Measurements from ENCODE around the gene SHD.
"Not testable (repeated sequence)": the region's sequence is repeated elsewhere in the genome, so short reads cannot be mapped to it uniquely, and the experiment has no call there.

SHD gene

DNA sequence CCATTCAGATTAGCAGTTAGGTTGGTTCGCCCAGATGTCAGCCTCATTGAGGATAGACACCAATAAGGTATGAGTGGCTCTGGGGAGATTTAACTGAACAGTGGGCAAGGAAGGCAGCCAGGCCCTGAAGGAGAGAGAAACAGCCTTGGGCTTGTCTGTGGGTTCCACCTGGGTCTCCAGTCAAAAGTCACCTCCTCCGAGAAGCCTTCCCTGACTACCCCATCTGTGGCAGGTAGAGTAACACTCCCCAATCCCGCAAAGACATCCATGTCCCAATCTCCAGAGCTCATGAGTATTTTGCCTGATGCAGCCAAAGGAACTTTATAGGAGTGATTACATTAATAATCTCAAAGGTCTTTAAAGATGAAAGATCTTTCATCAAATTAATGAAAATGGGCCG is 40.2 kb upstream of the SHD start:
- no peak for DNase-seq (ENCODE audit: low read depth)
- H3K4me3 ChIP-seq (ENCODE audit: low read length) = no peak overlapping the region
- TF ChIP-seq, protein P1, sequence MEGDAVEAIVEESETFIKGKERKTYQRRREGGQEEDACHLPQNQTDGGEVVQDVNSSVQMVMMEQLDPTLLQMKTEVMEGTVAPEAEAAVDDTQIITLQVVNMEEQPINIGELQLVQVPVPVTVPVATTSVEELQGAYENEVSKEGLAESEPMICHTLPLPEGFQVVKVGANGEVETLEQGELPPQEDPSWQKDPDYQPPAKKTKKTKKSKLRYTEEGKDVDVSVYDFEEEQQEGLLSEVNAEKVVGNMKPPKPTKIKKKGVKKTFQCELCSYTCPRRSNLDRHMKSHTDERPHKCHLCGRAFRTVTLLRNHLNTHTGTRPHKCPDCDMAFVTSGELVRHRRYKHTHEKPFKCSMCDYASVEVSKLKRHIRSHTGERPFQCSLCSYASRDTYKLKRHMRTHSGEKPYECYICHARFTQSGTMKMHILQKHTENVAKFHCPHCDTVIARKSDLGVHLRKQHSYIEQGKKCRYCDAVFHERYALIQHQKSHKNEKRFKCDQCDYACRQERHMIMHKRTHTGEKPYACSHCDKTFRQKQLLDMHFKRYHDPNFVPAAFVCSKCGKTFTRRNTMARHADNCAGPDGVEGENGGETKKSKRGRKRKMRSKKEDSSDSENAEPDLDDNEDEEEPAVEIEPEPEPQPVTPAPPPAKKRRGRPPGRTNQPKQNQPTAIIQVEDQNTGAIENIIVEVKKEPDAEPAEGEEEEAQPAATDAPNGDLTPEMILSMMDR (IDR thresholded peaks at IDR 0.05; ENCODE audit: insufficient read depth, low read depth, low read length, missing control alignments) = no peak

DNA sequence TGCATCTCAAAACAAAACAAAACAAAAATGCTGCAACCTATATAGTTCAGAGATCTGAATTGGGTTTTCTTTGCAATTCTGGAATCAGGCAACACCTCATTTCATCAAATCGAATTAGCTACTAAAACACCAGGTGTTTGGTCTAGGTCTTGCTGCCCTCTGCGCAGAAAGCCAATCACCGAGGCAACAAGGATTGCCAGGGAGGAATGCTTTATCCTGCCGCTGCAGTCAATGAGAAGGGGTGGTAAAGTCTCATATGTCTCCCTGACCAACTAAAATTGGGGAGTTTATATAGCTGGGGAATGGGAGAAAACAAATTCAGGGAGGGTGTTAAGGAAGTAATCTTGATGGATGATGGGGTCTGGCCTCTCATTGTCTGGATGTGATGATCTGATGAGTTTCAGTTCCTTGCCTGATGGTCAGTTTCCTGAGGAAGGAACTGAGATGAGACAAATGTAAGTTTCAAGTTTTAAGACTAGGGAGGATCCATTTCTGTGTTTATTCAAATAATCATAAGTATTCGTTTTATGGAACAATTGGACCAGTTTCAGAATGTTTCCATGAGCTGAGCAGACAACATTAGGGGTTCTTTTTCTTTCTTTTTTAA is 37.1 kb upstream of the SHD start:
- H3K4me3 ChIP-seq (ENCODE audit: low read length) = no peak overlapping the region
- TF ChIP-seq, protein P1 (IDR thresholded peaks at IDR 0.05; ENCODE audit: insufficient read depth, low read depth, low read length, missing control alignments) = no peak
- DNase-seq (ENCODE audit: low read depth) = no peak

DNA sequence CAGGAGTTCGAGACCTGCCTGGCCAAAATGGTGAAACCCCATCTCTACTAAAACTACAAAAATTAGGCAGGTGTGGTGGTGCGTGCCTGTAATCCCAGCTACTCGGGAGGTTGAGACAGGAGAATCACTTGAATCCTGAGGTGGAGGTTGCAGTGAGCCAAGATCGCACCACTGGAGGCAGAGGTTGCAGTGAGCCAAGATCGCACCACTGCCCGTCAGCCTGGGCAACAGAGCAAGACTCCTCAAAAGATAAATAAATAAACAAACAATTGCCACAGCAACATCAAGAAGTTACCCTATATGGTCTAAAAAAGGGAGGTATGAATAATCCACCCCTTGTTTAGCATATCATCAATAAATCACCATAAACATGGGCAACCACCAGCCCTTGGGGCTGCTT is 33.1 kb upstream of the SHD start:
- H3K4me3 ChIP-seq (ENCODE audit: low read length); DNase-seq (ENCODE audit: low read depth): not testable (repeated sequence)

DNA sequence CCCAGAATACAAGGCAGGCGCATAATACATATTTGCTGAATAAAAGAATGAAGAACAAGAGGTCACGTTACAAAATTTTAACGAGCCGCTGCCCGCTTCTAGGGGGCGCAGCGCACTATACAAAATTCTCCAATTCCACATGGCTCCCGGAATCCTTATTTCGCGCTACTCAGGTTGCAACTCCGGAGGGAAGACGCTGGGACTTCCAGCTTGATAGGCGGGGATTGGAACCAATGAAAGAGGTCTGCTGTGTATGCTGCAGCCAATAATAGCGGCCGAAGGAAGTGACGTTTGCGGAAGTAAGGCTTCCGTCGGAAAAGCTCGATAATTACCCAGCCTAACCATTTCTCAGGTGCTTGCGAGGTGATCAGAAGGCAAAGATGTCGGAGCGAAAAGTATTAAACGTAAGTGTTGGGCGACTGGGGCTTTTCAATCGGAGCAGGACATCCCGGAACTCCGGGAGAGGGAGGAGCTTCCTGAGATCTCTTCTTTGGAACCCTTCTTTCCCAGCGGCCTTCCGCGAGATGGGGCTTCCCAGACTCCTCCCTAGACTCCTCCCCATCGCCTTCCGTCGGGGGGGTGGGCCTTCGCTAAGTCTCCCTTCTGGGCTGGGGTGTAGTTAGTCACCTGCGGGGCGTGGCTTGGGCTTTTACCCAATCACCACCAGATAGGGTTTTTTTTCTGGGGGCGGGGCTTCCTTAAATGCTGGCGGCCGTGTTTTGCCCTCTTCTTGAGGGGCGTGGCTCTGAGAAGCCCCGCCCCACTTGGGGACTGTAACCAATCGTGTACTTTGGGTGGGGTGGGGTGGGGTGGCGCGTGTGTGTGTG is 32.1 kb upstream of the SHD start, which contains the start of gene YJU2:
TSS of gene YJU2 (plus strand) at position 314 of the 827 bp plus-strand sequence. CDS start at position 381, 67 bp downstream.
- peak within 1 kb of the TSS; percentile 85 for H3K4me3 ChIP-seq (ENCODE audit: low read length)
- DNase-seq (ENCODE audit: low read depth) = peak; percentile 100
- TF ChIP-seq, protein P1 (IDR thresholded peaks at IDR 0.05; ENCODE audit: insufficient read depth, low read depth, low read length, missing control alignments) = peak; percentile 53

DNA sequence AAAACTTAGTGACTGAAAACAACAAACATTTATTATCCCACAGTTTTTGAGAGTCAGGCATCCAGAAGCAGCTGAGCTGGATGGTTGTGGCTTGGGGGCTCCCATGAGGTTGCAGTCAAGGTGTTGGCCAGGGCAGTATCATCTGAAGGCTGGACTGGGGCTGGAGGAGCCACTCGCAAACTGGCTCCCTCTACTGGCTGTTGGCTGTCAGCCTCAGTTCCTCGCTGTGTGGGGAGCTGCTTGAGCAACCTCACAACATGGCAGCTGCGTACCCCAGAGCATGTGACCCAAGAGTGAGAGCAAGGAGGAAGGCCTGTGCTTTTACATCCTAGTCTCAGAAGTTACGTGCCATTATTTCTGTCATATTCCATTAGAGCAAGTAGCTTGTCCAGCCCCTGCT is 22.5 kb upstream of the SHD start:
- no peak for DNase-seq (ENCODE audit: low read depth)
- TF ChIP-seq, protein P1 (IDR thresholded peaks at IDR 0.05; ENCODE audit: insufficient read depth, low read depth, low read length, missing control alignments) = no peak
- no peak overlapping the region for H3K4me3 ChIP-seq (ENCODE audit: low read length)

DNA sequence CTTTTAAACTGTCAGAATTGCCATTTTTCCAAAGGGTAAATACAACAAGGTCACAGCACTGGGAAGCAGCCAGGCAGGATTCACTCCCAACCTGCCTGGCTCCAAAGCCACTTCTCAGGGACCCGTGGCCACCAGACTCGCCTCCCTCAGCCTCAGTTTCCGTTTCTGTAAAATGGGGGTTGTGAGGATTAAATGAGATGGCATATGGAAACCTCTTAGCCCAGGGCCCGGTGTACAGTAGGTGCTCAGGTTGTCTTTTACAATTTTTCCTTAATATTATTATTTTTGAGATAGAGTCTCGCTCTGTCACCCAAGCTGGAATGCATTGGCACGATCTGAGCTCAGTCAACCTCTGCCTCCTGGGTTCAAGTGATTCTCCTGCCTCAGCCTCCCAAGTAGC is 22.0 kb upstream of the SHD start:
- DNase-seq (ENCODE audit: low read depth) = no peak
- no peak overlapping the region for H3K4me3 ChIP-seq (ENCODE audit: low read length)
- TF ChIP-seq, protein P1 (IDR thresholded peaks at IDR 0.05; ENCODE audit: insufficient read depth, low read depth, low read length, missing control alignments) = no peak

DNA sequence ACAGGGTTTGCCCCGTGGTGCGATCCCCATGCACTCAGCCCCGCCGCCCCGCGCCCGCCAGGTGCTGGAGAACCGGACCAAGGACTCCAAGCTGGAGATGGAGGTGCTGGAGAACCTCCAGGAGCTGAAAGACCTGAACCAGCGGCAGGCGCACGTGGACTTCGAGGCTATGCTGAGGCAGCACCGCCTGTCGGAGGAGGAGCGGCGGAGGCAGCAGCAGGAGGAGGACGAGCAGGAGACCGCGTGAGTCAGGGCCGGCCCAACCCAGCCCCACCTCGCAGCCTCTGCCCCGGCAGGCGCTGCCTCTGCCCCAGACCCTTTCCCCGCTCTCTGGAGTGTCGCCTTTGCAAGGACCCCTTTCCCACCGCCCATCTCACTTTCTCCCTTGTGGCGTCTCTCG is 20.9 kb upstream of the SHD start:
- H3K4me3 ChIP-seq (ENCODE audit: low read length) = no peak overlapping the region
- DNase-seq (ENCODE audit: low read depth) = no peak
- TF ChIP-seq, protein P1 (IDR thresholded peaks at IDR 0.05; ENCODE audit: insufficient read depth, low read depth, low read length, missing control alignments) = no peak
